ENCODE data around the gene STARD7.
"Not testable (repeated sequence)": the region's sequence is repeated elsewhere in the genome, so short reads cannot be mapped to it uniquely, and the experiment has no call there.

DNA sequence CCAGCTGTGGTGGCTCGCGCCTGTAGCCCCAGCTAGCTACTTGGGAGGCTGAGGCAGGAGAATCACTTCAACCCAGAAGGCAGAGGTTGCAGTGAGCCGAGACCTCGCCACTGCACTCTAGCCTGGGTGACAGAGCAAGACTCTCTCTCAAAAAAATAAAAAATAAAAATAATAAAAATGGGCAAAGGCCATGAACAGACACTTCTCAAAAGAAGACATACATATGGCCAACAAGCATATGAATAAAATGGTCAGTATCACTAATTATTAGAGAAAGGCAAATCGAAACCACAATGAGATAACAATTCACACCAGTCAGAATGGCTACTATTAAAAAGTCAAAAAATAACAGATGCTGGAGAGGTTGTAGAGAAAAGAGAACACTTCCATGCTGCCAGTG lies 48.3 kb downstream of the STARD7 start:
- TF ChIP-seq, protein P1, sequence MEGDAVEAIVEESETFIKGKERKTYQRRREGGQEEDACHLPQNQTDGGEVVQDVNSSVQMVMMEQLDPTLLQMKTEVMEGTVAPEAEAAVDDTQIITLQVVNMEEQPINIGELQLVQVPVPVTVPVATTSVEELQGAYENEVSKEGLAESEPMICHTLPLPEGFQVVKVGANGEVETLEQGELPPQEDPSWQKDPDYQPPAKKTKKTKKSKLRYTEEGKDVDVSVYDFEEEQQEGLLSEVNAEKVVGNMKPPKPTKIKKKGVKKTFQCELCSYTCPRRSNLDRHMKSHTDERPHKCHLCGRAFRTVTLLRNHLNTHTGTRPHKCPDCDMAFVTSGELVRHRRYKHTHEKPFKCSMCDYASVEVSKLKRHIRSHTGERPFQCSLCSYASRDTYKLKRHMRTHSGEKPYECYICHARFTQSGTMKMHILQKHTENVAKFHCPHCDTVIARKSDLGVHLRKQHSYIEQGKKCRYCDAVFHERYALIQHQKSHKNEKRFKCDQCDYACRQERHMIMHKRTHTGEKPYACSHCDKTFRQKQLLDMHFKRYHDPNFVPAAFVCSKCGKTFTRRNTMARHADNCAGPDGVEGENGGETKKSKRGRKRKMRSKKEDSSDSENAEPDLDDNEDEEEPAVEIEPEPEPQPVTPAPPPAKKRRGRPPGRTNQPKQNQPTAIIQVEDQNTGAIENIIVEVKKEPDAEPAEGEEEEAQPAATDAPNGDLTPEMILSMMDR (IDR thresholded peaks at IDR 0.05): not testable (repeated sequence)
- not testable (repeated sequence) for TF ChIP-seq POLR2AphosphoS5 (IDR thresholded peaks at IDR 0.05)
